GM23338 (cell line): Measurements from ENCODE around the gene CGB2. TPM values are rescaled to one million over a fixed set of nuclear protein-coding genes. Genes with fewer than 3 reads are reported as not detected.
"Not testable (repeated sequence)": the region's sequence is repeated elsewhere in the genome, so short reads cannot be mapped to it uniquely, and the experiment has no call there.

Experiments used
- ATAC-seq: fragments of 200-7000 bp; cut with Tn5 transposase; 3 replicates; pipeline ENCODE4 v1.9.1; 2020
- DNase-seq: peaks from one replicate; pipeline ENCODE4 v3.0.0-alpha.2; 2015; ENCODE audit warnings: low spot score
- H2AFZ ChIP-seq: fragments of 200-600 bp; sonication (generic); 2 replicates; pipeline ENCODE4 v1.8.0; 2016; ENCODE audit warnings: antibody characterized with exemption, mild to moderate bottlenecking, moderate library complexity
- H3F3A ChIP-seq: fragments of 200-600 bp; sonication (generic); replicated peaks from 2 replicates; pipeline ENCODE4 v1.8.0; 2017; ENCODE audit warnings: antibody characterized with exemption, mixed run types, low read depth
- H3K27ac ChIP-seq: fragments of 200-600 bp; sonication (generic); 2 replicates; pipeline ENCODE4 v1.6.1; 2016; ENCODE audit warnings: low read depth
- H3K27me3 ChIP-seq: fragments of 200-600 bp; sonication (generic); 2 replicates; pipeline ENCODE4 v1.8.0; 2016; ENCODE audit warnings: mild to moderate bottlenecking, mixed run types, moderate library complexity; ENCODE audit not compliant: insufficient read depth
- H3K36me3 ChIP-seq: fragments of 200-600 bp; sonication (generic); 2 replicates; pipeline ENCODE4 v1.8.0; 2016; ENCODE audit warnings: mild to moderate bottlenecking; ENCODE audit not compliant: insufficient read depth
- H3K4me1 ChIP-seq: fragments of 200-600 bp; sonication (generic); 2 replicates; pipeline ENCODE4 v1.8.0; 2016; ENCODE audit warnings: mild to moderate bottlenecking, moderate library complexity; ENCODE audit not compliant: insufficient read depth
- H3K4me2 ChIP-seq: fragments of 200-600 bp; sonication (generic); 2 replicates; pipeline ENCODE4 v1.7.1; 2017; ENCODE audit warnings: mixed run types
- H3K4me3 ChIP-seq: fragments of 200-600 bp; sonication (generic); 2 replicates; pipeline ENCODE4 v1.6.1; 2016; ENCODE audit warnings: mixed run types
- H3K79me2 ChIP-seq: fragments of 200-600 bp; sonication (generic); replicated peaks from 2 replicates; pipeline ENCODE4 v1.8.0; 2017; ENCODE audit warnings: mild to moderate bottlenecking; ENCODE audit not compliant: insufficient read depth
- H3K9me2 ChIP-seq: fragments of 200-600 bp; sonication (generic); 2 replicates; pipeline ENCODE4 v1.8.0; 2017; ENCODE audit not compliant: insufficient read depth
- H4K20me1 ChIP-seq: fragments of 200-600 bp; sonication (generic); replicated peaks from 2 replicates; pipeline ENCODE4 v1.8.0; 2017; ENCODE audit warnings: mild to moderate bottlenecking; ENCODE audit not compliant: insufficient read depth
- H3K27ac Mint-ChIP-seq: 2 replicates; pipeline ENCODE4 v1.8.0; 2020; ENCODE audit warnings: inconsistent platforms, mild to moderate bottlenecking, moderate library complexity, mixed read lengths
- H3K27me3 Mint-ChIP-seq: 3 replicates; pipeline ENCODE4 v1.8.0; 2022; ENCODE audit warnings: low read depth, mild to moderate bottlenecking, moderate library complexity, mixed read lengths, inconsistent platforms; ENCODE audit not compliant: insufficient read depth, poor library complexity
- H3K36me3 Mint-ChIP-seq: 3 replicates; pipeline ENCODE4 v1.8.0; 2021; ENCODE audit warnings: low read depth, mild to moderate bottlenecking, inconsistent platforms, moderate library complexity, mixed read lengths
- H3K4me1 Mint-ChIP-seq: 3 replicates; pipeline ENCODE4 v1.8.0; 2020; ENCODE audit warnings: mild to moderate bottlenecking, inconsistent platforms, mixed read lengths
- H3K4me3 Mint-ChIP-seq: 3 replicates; pipeline ENCODE4 v1.8.0; 2021; ENCODE audit warnings: moderate library complexity, mild to moderate bottlenecking, inconsistent platforms, mixed read lengths
- H3K9me3 Mint-ChIP-seq: 3 replicates; pipeline ENCODE4 v1.8.0; 2020; ENCODE audit warnings: moderate library complexity, mild to moderate bottlenecking, inconsistent platforms, mixed read lengths
- CREB1 ChIP-seq: fragments of 250-450 bp; sonication (Bioruptor Pico); IDR thresholded peaks from 2 replicates; pipeline ENCODE4 v1.5.0; 2020; ENCODE audit warnings: low read depth, mild to moderate bottlenecking, moderate library complexity
- CTCF ChIP-seq, 2 experiments: fragments of 200-600 bp in 1 of 2; sonication (generic) in 1 of 2; conservative IDR thresholded peaks; 2 replicates each; pipeline versions ENCODE4 v1.5.1 to v1.6.1; 2016 to 2017; ENCODE audit warnings: antibody characterized with exemption in 2 of 2, low read depth in 2 of 2, mild to moderate bottlenecking in 2 of 2, moderate library complexity in 1 of 2
- ETS1 ChIP-seq: IDR thresholded peaks from 2 replicates; pipeline ENCODE4 v1.6.1; 2016; ENCODE audit warnings: antibody characterized with exemption
- JUNB ChIP-seq: IDR thresholded peaks from one replicate; pipeline ENCODE4 v1.6.1; 2016; ENCODE audit warnings: antibody characterized with exemption; ENCODE audit not compliant: unreplicated experiment
- NANOG ChIP-seq: IDR thresholded peaks from 2 replicates; pipeline ENCODE4 v1.6.1; 2016; ENCODE audit warnings: antibody characterized with exemption, borderline replicate concordance
- ZNF331 ChIP-seq: fragments of 250-450 bp; sonication (Bioruptor Pico); IDR thresholded peaks from 2 replicates; pipeline ENCODE4 v1.5.0; 2020; ENCODE audit warnings: low read depth, mild to moderate bottlenecking, moderate library complexity
- ZNF462 ChIP-seq: fragments of 250-450 bp; sonication (Bioruptor Pico); IDR thresholded peaks from 2 replicates; pipeline ENCODE4 v1.5.0; 2020; ENCODE audit warnings: mild to moderate bottlenecking, moderate library complexity
- long read RNA-seq: library from polyadenylated mRNA; unstranded; transcript quantifications from one replicate; pipeline ENCODE4 v2.0.0, GENCODE V29; 2020; ENCODE audit not compliant: unreplicated experiment
- polyA plus RNA-seq: library from polyadenylated mRNA; unstranded; fragments of >200 nt; fragmentation: Nextera tagmentation; extraction: Ambion mirVana; gene quantifications from 2 replicates; pipeline ENCODE4 v1.2.1, GENCODE V29; 2016
- total RNA-seq: library from RNA; depleted of rRNA; stranded (reverse); fragments of >200 nt; shearing (Covaris generic); gene quantifications from 2 replicates; pipeline ENCODE4 v1.2.3, GENCODE V29; 2014; rRNA removed

The CGB2 gene
- total RNA-seq, result not detected in 2 replicates
- polyA plus RNA-seq, result 0.57 TPM in 1 of 2 replicates, not detected in the other
- long read RNA-seq, result 0 reads

GRCh38 chr19:49031642-49032301 is at the start of gene CGB2:
Gene CGB2 (plus strand): TSS chr19:49031890. CDS start chr19:49032096, 206 bp downstream.
- not testable (repeated sequence) for H3K4me3 ChIP-seq, H3K4me1 Mint-ChIP-seq, H3K36me3 Mint-ChIP-seq, H3K27me3 ChIP-seq, H3K79me2 ChIP-seq, H2AFZ ChIP-seq, H3K4me1 ChIP-seq, H3K27ac ChIP-seq, H3K9me3 Mint-ChIP-seq, H4K20me1 ChIP-seq, H3K36me3 ChIP-seq, H3F3A ChIP-seq, H3K4me2 ChIP-seq, H3K9me2 ChIP-seq, H3K27ac Mint-ChIP-seq
- Mint-ChIP-seq H3K27me3 (peaks cover 20% of the 10 kb centered on the region), H3K4me3 (peak within 1 kb of the TSS; percentile 13; the same call in 1 of the 3 replicates)
- DNase-seq (peak; percentile 86), ATAC-seq (peak; percentile 91)
- TF ChIP-seq CREB1 (CRISPR knock-in tag), result peak; percentile 91
- peak; percentile 67 to 70 for TF ChIP-seq CTCF (conservative IDR thresholded peaks at IDR 0.05; ENCODE audit: low read depth in 2 of 2)

DNA sequence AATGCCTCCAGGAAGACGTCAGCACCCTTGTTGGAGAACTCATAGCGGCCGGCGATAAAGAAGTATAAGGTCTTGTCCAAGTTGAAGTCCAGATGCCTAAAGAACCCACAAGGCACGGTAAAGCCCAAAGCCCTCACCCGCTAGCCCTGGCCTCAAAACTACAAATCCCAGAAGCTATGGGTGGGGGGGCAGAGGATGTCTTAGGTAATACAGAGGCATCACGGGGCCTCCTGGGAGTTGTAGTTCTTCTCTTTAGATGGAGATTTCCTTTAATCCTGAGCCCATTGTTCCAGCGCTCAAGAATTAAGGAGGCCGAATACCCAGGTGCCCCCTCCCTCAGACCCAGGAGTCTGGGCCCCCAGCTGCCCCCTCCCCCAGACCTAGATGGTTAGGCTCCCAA is 49.4 kb upstream of the CGB2 start:
- Histone ChIP-seq H2AFZ (no peak overlapping the region), H3K9me2 (no peaks in the 10 kb centered on the region), H3K4me2 (no peak overlapping the region), H4K20me1 (peaks cover 8% of the 10 kb centered on the region), H3K36me3 (peaks cover 4% of the 10 kb centered on the region; the same call in 1 of the 2 replicates), H3F3A (0 out of 2 replicates have a peak, but pooled peaks cover 4% of the 10 kb centered on the region), H3K27me3 (no peaks in the 10 kb centered on the region), H3K79me2 (no peaks in the 10 kb centered on the region), H3K27ac (no peak overlapping the region), H3K4me3 (no peak overlapping the region), H3K4me1 (no peaks in the 10 kb centered on the region)
- peaks cover 63% of the 10 kb centered on the region for H3K36me3 Mint-ChIP-seq
- H3K4me1 Mint-ChIP-seq, result no peaks in the 10 kb centered on the region
- ATAC-seq (peak; percentile 62), DNase-seq (peak; percentile 78)
- peaks cover 2% of the 10 kb centered on the region for H3K27me3 Mint-ChIP-seq
- TF ChIP-seq JUNB, result no peak
- TF ChIP-seq ETS1, result peak; percentile 96
- no peak for TF ChIP-seq NANOG
- no peak for TF ChIP-seq ZNF331
- peak; percentile 70; the same call in 1 of the 2 replicates for TF ChIP-seq CREB1 (CRISPR knock-in tag)
- no peak for TF ChIP-seq ZNF462
- no peaks in the 10 kb centered on the region for H3K9me3 Mint-ChIP-seq
- H3K4me3 Mint-ChIP-seq, result no peak overlapping the region
- H3K27ac Mint-ChIP-seq, result no peak overlapping the region
